Measurements from ENCODE around the gene PLXNA2. TPM values are rescaled to one million over a fixed set of nuclear protein-coding genes. Genes with fewer than 3 reads are reported as not detected.

PLXNA2 gene
- polyA plus RNA-seq, 1 of the 3 experiments (the other 2 are of a cell fraction), result 8.5 TPM

- Histone ChIP-seq H3K9ac (no peak overlapping the region), H3F3A (replicated peaks; ENCODE audit: insufficient read depth) (no peaks in the 10 kb centered on the region), H3K4me1 (ENCODE audit: control insufficient read depth in 1 of 2, insufficient read depth in 2 of 2, low read depth in 1 of 2, low read length in 1 of 2) (peaks cover 2 to 22% of the 10 kb centered on the region in 2 experiments; a peak in 2 of 4 replicates), H2AFZ (ENCODE audit: low read depth) (no peak overlapping the region), H3K27me3 (ENCODE audit: insufficient read depth) (no peaks in the 10 kb centered on the region), H3K36me3 (replicated peaks in 1 of 2; ENCODE audit: control insufficient read depth in 1 of 2, insufficient read depth in 2 of 2, low read length in 1 of 2) (no peaks in the 10 kb centered on the region), H4K20me1 (ENCODE audit: insufficient read depth) (no peaks in the 10 kb centered on the region), H3K9me2 (no peaks in the 10 kb centered on the region), H3K79me2 (ENCODE audit: insufficient read depth) (peaks cover 33% of the 10 kb centered on the region), H3K9me3 (no peaks in the 10 kb centered on the region), H3K4me3 (ENCODE audit: low read depth in 2 of 2, low read length in 1 of 2) (no peak overlapping the region), H3K27ac (ENCODE audit: low read depth in 2 of 2, low read length in 1 of 2) (no peak overlapping the region), H3K4me2 (no peak overlapping the region)
- no peak for TF ChIP-seq TCF12 (IDR thresholded peaks at IDR 0.05)
- DNase-seq, result no peak
- CTCF ChIA-PET, result interaction anchor here (0.7 kb wide), 1 partner anchor 24 kb away, joined by 3 read pairs; no protein-coding TSS in a partner anchor
- POLR2A ChIA-PET, result no interaction called here
- 88% methylated on average over 6 of the region's 6 CpGs for WGBS (ENCODE audit: low lambda C conversion rate)
Measured at GRCh38 chr1:208153386-208153785, 90.8 kb downstream of the PLXNA2 start.

DNA sequence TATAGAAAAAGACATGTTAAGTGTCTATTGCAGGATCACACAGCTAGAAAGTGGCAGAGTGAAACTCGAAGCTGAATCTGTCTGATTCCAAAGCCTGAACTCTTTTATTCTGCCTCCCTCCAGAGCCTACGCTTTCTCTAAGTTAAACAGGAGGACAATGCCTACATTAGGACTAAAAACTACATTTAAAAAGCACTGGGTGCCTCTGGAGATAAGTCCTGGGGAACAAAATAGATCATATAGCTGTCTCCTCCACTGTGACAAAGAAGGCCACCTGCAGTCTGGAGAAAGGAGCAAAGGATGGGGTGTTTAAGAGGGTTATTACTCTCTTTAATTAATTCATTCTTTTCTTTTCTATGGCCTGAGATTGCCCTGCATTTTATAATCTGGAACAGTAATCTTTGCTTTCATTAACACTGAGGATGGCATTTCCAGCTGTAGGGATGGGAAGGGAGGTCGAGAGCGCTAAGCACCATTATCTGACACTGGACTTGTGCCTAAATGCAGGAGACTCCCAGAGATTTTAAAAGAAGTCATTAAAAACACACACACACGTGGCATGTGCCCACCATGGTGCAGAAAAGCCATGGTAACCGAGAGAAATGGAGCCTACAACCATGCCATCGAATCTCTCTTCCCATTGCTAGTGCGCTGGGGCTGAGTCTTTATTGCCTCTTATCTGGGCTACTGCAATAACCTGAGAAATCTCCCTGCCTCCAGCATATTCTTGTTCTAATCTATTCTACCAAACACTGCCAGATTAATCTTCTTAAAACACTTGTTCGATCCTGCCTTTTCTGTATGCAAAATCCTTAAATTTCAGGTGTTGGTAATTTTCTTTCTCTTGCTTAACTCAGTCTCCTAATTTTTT lies 92.2 kb downstream of the PLXNA2 start:
- Histone ChIP-seq H3K27me3 (ENCODE audit: insufficient read depth) (no peaks in the 10 kb centered on the region), H3K9me3 (no peaks in the 10 kb centered on the region), H3F3A (replicated peaks; ENCODE audit: insufficient read depth) (no peaks in the 10 kb centered on the region), H3K79me2 (ENCODE audit: insufficient read depth) (peaks cover 22% of the 10 kb centered on the region), H3K9me2 (no peaks in the 10 kb centered on the region), H3K4me1 (ENCODE audit: control insufficient read depth in 1 of 2, insufficient read depth in 2 of 2, low read depth in 1 of 2, low read length in 1 of 2) (peaks cover 0 to 17% of the 10 kb centered on the region in 2 experiments; a peak in 2 of 4 replicates), H3K27ac (ENCODE audit: low read depth in 2 of 2, low read length in 1 of 2) (no peak overlapping the region; a peak in 1 of 4 replicates), H4K20me1 (ENCODE audit: insufficient read depth) (no peaks in the 10 kb centered on the region), H3K4me3 (ENCODE audit: low read depth in 2 of 2, low read length in 1 of 2) (no peak overlapping the region), H3K4me2 (no peak overlapping the region), H3K36me3 (replicated peaks in 1 of 2; ENCODE audit: control insufficient read depth in 1 of 2, insufficient read depth in 2 of 2, low read length in 1 of 2) (no peaks in the 10 kb centered on the region), H3K9ac (no peak overlapping the region), H2AFZ (ENCODE audit: low read depth) (no peak overlapping the region)
- DNase-seq, result no peak
- ChIA-PET POLR2A (no interaction called here), CTCF (interaction anchor here (0.6 to 2.5 kb wide), 5 partner anchors 7 to 1056 kb away, joined by 3 to 13 read pairs (median 6); no protein-coding TSS in a partner anchor)
- no peak for TF ChIP-seq FOXJ3 (CRISPR knock-in tag; IDR thresholded peaks at IDR 0.05)
- TF ChIP-seq, protein P1, sequence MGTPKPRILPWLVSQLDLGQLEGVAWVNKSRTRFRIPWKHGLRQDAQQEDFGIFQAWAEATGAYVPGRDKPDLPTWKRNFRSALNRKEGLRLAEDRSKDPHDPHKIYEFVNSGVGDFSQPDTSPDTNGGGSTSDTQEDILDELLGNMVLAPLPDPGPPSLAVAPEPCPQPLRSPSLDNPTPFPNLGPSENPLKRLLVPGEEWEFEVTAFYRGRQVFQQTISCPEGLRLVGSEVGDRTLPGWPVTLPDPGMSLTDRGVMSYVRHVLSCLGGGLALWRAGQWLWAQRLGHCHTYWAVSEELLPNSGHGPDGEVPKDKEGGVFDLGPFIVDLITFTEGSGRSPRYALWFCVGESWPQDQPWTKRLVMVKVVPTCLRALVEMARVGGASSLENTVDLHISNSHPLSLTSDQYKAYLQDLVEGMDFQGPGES (IDR thresholded peaks at IDR 0.05; ENCODE audit: low read depth, low read length), result no peak
- TF ChIP-seq TEAD4 (IDR thresholded peaks at IDR 0.05; ENCODE audit: borderline replicate concordance, insufficient read depth), result no peak
- no peak for TF ChIP-seq MXI1 (IDR thresholded peaks at IDR 0.05; ENCODE audit: low read depth, low read length)
- TF ChIP-seq JUND (IDR thresholded peaks at IDR 0.05), result no peak
- no peak for TF ChIP-seq USF2 (IDR thresholded peaks at IDR 0.05; ENCODE audit: borderline replicate concordance, low read depth, low read length)
- 77% methylated on average over 9 of the region's 9 CpGs for WGBS (ENCODE audit: low lambda C conversion rate)

Data from SK-N-SH (cell line).